GM18511 (cell line): ENCODE data around the gene NPIPB9.

Experiments
- ATAC-seq: cut with Tn5 transposase; IDR thresholded peaks from one replicate; pipeline ENCODE4 v1.9.1; 2021; ENCODE audit warnings: mild to moderate bottlenecking, moderate library complexity; ENCODE audit not compliant: unreplicated experiment

The NPIPB9 gene

GRCh38 chr16:28821874-28822519, 70.4 kb downstream of the NPIPB9 start:
- no peak for ATAC-seq
